GM13976 (cell line): ENCODE data around the gene CACNG4.

ENCODE experiments used
- DNase-seq: peaks from one replicate; pipeline ENCODE4 v3.0.0; 2012; ENCODE audit warnings: low spot score
- CTCF ChIP-seq: IDR thresholded peaks from 2 replicates; pipeline ENCODE4 v1.5.1; 2012; ENCODE audit warnings: borderline replicate concordance, mild to moderate bottlenecking; ENCODE audit not compliant: insufficient read depth; ENCODE audit errors: extremely low read depth, missing control alignments, control extremely low read depth
- in situ Hi-C: fragments of 300-500 bp; cut with MboI; formaldehyde crosslinking; loops from one replicate; pipeline ENCODE4 v1.12.0; 2022; ENCODE audit warnings: low sequenced_read_pairs, mixed read lengths, inconsistent platforms; ENCODE audit not compliant: unreplicated experiment

Gene CACNG4

GRCh38 chr17:66994930-66995535 lies 30.5 kb downstream of the CACNG4 start:
- TF ChIP-seq CTCF: no peak
- no peak for DNase-seq
- in situ Hi-C loops: no loop called here

GRCh38 chr17:66995944-66996343 lies 31.4 kb downstream of the CACNG4 start:
- no peak for TF ChIP-seq CTCF
- DNase-seq: no peak
- in situ Hi-C loops: no loop called here

GRCh38 chr17:66996926-66997325 lies 32.4 kb downstream of the CACNG4 start:
- TF ChIP-seq CTCF: no peak
- in situ Hi-C loops: no loop called here

GRCh38 chr17:67003231-67003630 lies 38.7 kb downstream of the CACNG4 start:
- in situ Hi-C loops: no loop called here
- TF ChIP-seq CTCF: no peak
- no peak for DNase-seq

More at GRCh38 chr17:66996926-66997325, 32.4 kb downstream of the CACNG4 start:
- DNase-seq: no peak

- no peak for DNase-seq
- in situ Hi-C loops: no loop called here
- TF ChIP-seq CTCF: no peak
Measured at GRCh38 chr17:67004181-67004580, 39.7 kb downstream of the CACNG4 start.

GRCh38 chr17:67007266-67007665 lies 42.8 kb downstream of the CACNG4 start:
- no peak for DNase-seq
- in situ Hi-C loops: no loop called here

More at GRCh38 chr17:67007266-67007665, 42.8 kb downstream of the CACNG4 start:
- no peak for TF ChIP-seq CTCF
